Fibroblast of pulmonary artery (primary cell): ENCODE results near the gene F3.

Experiments
- DNase-seq: peaks from one replicate; pipeline ENCODE4 v3.0.0-alpha.2; 2010; ENCODE audit warnings: low read depth
- H3K4me3 ChIP-seq: replicated peaks from 2 replicates; pipeline ENCODE4 v1.5.1; 2011; ENCODE audit warnings: low read depth, mild to moderate bottlenecking, control low read depth, low read length, moderate library complexity
- CTCF ChIP-seq: IDR thresholded peaks from 2 replicates; pipeline ENCODE4 v1.5.1; 2011; ENCODE audit warnings: mild to moderate bottlenecking, control low read depth, low read length, inconsistent platforms; ENCODE audit errors: missing control alignments

F3 gene

GRCh38 chr1:94496076-94496755 lies 45.3 kb downstream of the F3 start:
- DNase-seq: no peak
- H3K4me3 ChIP-seq: no peak overlapping the region
- no peak for TF ChIP-seq CTCF

DNA sequence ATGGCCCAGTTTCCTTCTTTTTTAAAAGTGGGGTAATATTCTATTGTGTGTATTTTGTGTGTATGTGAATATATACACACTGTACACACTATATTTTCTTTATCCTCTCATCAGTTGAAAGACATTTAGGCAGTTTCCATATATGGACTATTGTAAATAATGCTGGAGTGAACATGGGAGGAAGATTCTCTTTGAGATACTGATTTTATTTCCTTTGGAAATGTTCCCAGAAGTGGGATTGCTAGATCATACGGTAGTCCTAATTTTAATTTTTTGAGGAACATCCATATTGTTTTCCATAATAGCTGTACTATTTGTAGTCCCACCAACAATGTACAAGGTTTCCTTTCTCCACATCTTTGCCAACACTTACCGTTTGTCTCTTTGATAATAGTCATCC lies 51.0 kb downstream of the F3 start:
- H3K4me3 ChIP-seq: no peak overlapping the region
- DNase-seq: no peak
- TF ChIP-seq CTCF: no peak

DNA sequence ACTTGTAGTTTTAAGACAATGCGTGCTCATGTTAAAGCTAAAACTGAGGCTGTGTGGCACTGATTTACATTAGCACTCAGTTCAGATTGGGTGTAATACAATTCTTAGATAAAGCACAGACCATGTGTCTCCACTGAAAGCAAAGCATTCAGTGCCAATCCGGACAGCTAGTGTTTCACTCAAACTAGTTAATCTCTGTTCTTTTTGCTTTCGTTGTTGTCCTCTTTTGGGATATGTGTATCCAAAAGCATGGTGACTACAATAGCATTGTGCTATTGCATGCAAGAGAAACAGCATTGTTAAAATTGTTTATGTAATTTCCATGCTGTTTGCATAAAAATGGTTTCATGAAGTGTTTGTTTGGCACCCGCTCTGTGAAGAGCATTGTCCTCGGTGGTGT lies 54.6 kb downstream of the F3 start:
- TF ChIP-seq CTCF: no peak
- DNase-seq: no peak
- no peak overlapping the region for H3K4me3 ChIP-seq

DNA sequence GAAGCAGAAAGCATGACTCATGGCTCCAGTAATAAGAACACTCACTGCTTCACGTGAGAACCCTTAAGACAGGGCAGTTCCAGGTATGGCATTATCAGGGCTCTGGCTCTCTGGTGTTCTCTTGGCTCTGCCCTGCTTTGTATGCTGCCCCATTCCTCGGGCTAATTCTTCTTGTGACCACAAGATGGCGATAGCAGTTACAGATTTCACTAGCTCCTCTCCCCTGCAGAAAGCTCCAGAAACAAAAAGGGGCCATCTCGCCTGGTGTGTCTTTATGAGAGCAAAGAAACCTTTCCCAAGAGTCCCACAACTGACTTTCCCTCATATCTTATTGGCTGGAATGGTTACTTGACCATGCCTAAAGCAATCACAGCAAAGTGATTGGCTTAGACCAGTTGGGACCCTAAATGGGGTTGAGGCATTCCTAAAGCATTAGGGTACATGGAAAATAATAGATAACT lies 60.1 kb downstream of the F3 start:
- TF ChIP-seq CTCF: peak; percentile 90
- peak; percentile 84 for DNase-seq

GRCh38 chr1:94479682-94480081 lies 61.9 kb downstream of the F3 start:
- no peak overlapping the region for H3K4me3 ChIP-seq
- TF ChIP-seq CTCF: no peak
- DNase-seq: no peak

More for the DNA sequence above, 60.1 kb downstream of the F3 start:
- no peak overlapping the region for H3K4me3 ChIP-seq
